ENCODE data around the gene LRRTM4. TPM values are rescaled to one million over a fixed set of nuclear protein-coding genes. Genes with fewer than 3 reads are reported as not detected.

Gene LRRTM4
- total RNA-seq, 1 experiment from 2014 or later, result 12.0 TPM

DNA sequence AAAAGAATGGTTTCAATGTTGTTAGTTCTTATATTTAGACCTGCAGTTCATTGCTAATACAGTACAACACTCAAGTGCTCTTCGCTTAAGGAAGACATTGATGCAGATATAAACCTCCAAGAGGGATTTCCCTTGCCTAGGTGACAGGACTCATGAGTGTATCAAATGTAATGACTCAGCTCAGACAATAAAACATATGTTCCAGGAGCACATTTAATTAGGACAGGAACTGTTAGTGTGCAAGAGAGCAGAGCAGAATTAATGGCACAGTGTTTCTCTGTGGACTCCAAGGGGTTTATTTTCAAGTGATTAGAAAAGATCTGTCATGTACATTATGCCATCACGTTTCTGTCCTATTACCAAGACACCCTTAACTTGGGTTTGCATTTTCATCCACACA is 375.0 kb downstream of the LRRTM4 start:
- no peaks in the 10 kb centered on the region for H3K27me3 ChIP-seq (ENCODE audit: insufficient read depth, low read length)
- H2BK15ac ChIP-seq (ENCODE audit: low read depth, low read length), result no peak overlapping the region
- no peak overlapping the region for H3K4ac ChIP-seq (ENCODE audit: low read depth, low read length)
- no peaks in the 10 kb centered on the region for H3K79me1 ChIP-seq (ENCODE audit: insufficient read depth, low read depth, low read length, poor library complexity, severe bottlenecking)
- TF ChIP-seq CTCF (conservative IDR thresholded peaks at IDR 0.05), result no peak
- no peak overlapping the region for H2BK20ac ChIP-seq (ENCODE audit: low read depth, low read length, poor library complexity, severe bottlenecking)
- Mint-ChIP-seq H3K27me3 (ENCODE audit: low read depth) (no peaks in the 10 kb centered on the region), H3K4me3 (no peak overlapping the region), H3K9me3 (no peaks in the 10 kb centered on the region), H3K27ac (no peak overlapping the region), H3K36me3 (ENCODE audit: insufficient read depth in 1 of 3, low read depth in 3 of 3) (peaks cover 0 to 5% (median 2%) of the 10 kb centered on the region in 3 experiments; a peak in 3 of 7 replicates), H3K4me1 (no peaks in the 10 kb centered on the region)
- H3K23ac ChIP-seq (ENCODE audit: insufficient read length, low read depth, low read length), result no peak overlapping the region
- H3T11ph ChIP-seq (ENCODE audit: low read length), result no peak overlapping the region
- H3K4me1 ChIP-seq (ENCODE audit: insufficient read depth, low read length), result no peaks in the 10 kb centered on the region
- no peak overlapping the region for H3K4me2 ChIP-seq (ENCODE audit: insufficient read depth, insufficient read length, low read length)
- H2AK5ac ChIP-seq (ENCODE audit: insufficient read length, low read length), result no peak overlapping the region
- no peak overlapping the region for H3K18ac ChIP-seq (ENCODE audit: insufficient read length, low read depth, low read length)
- H3K56ac ChIP-seq (ENCODE audit: insufficient read length, low read depth, low read length), result no peak overlapping the region
- no peak overlapping the region for H4K8ac ChIP-seq (replicated peaks; ENCODE audit: insufficient read length, low read depth, low read length)
- H2BK120ac ChIP-seq (ENCODE audit: low read depth, low read length, poor library complexity, severe bottlenecking), result no peak overlapping the region
- no peak overlapping the region for H4K91ac ChIP-seq (ENCODE audit: insufficient read length, low read depth, low read length)
- H3K9me3 ChIP-seq (ENCODE audit: control insufficient read depth, low read depth, low read length), result no peaks in the 10 kb centered on the region
- no peak overlapping the region for H2BK5ac ChIP-seq (ENCODE audit: insufficient read length, low read length)
- H3K9ac ChIP-seq (ENCODE audit: extremely low read depth, insufficient read length, low read length), result no peak overlapping the region
- H2AFZ ChIP-seq (ENCODE audit: low read length), result no peak overlapping the region
- no peak overlapping the region for H3K14ac ChIP-seq (ENCODE audit: insufficient read depth, low read length)
- DNase-seq, result no peak
- H3K27ac ChIP-seq (ENCODE audit: insufficient read length, low read depth, low read length), result no peak overlapping the region
- no peaks in the 10 kb centered on the region for H3K23me2 ChIP-seq (ENCODE audit: insufficient read length, low read depth, low read length, poor library complexity, severe bottlenecking)
- no peaks in the 10 kb centered on the region for H3K79me2 ChIP-seq (ENCODE audit: insufficient read depth, low read length)
- H4K20me1 ChIP-seq (ENCODE audit: control insufficient read depth, insufficient read depth, insufficient read length), result no peaks in the 10 kb centered on the region
- no CpG with 5 or more reads among the region's 2 CpGs for WGBS (ENCODE audit: extremely low coverage, insufficient read length, low lambda C conversion rate)
- H2BK12ac ChIP-seq (ENCODE audit: insufficient read length, low read depth, low read length), result no peak overlapping the region
- H4K5ac ChIP-seq (ENCODE audit: insufficient read length, low read depth, low read length), result no peak overlapping the region
